Activated T-cell treated with anti-CD3 and anti-CD28 coated beads for 1 hour (primary cell): ENCODE results near the gene EIF2B5.
"Not testable (repeated sequence)": the region's sequence is repeated elsewhere in the genome, so short reads cannot be mapped to it uniquely, and the experiment has no call there.

Source experiments
- DNase-seq: peaks from one replicate; pipeline ENCODE4 v3.0.0-alpha.2; 2020; ENCODE audit warnings: low read depth

The EIF2B5 gene

GRCh38 chr3:184135149-184135910 lies at the start of gene EIF2B5:
Gene EIF2B5, plus strand, starts transcription at chr3:184135358. Its CDS starts 28 bp downstream, at chr3:184135386.
- DNase-seq = peak; percentile 78

- DNase-seq = no peak
Observed at GRCh38 chr3:184085389-184085852, 49.7 kb upstream of the EIF2B5 start.

GRCh38 chr3:184092199-184092598 lies 43.0 kb upstream of the EIF2B5 start:
- no peak for DNase-seq

- DNase-seq = no peak
Observed at GRCh38 chr3:184096811-184097383, 38.3 kb upstream of the EIF2B5 start, which contains the start of gene HTR3E. Gene HTR3E, plus strand, starts transcription at chr3:184097064. Its CDS starts 466 bp downstream, at chr3:184097530.

GRCh38 chr3:184097556-184097955 lies 37.6 kb upstream of the EIF2B5 start:
- DNase-seq = no peak

- DNase-seq = no peak
Observed at GRCh38 chr3:184099806-184100686, 35.1 kb upstream of the EIF2B5 start.

GRCh38 chr3:184110316-184110725 lies 24.8 kb upstream of the EIF2B5 start:
- no peak for DNase-seq

- no peak for DNase-seq
Observed at GRCh38 chr3:184116017-184116416, 19.1 kb upstream of the EIF2B5 start.

- no peak for DNase-seq
Observed at GRCh38 chr3:184117636-184118035, 17.5 kb upstream of the EIF2B5 start.

- DNase-seq = not testable (repeated sequence)
Observed at GRCh38 chr3:184121031-184121430, 14.1 kb upstream of the EIF2B5 start.

- DNase-seq = no peak
Observed at GRCh38 chr3:184126006-184126405, 9.2 kb upstream of the EIF2B5 start.

- DNase-seq = no peak
Observed at GRCh38 chr3:184129012-184129411, 6.1 kb upstream of the EIF2B5 start.

- no peak for DNase-seq
Observed at GRCh38 chr3:184132945-184133344, 2.2 kb upstream of the EIF2B5 start.

- DNase-seq = no peak
Observed at GRCh38 chr3:184133840-184134745, 1.1 kb upstream of the EIF2B5 start.

- no peak for DNase-seq
Observed at GRCh38 chr3:184134746-184135148, 411 bp upstream of the EIF2B5 start.

- DNase-seq = no peak
Observed at GRCh38 chr3:184135911-184136260, 728 bp downstream of the EIF2B5 start.

GRCh38 chr3:184140436-184140835 lies 5.3 kb downstream of the EIF2B5 start:
- DNase-seq = no peak

GRCh38 chr3:184142199-184142598 lies 7.0 kb downstream of the EIF2B5 start:
- no peak for DNase-seq

GRCh38 chr3:184143327-184143726 lies 8.2 kb downstream of the EIF2B5 start:
- DNase-seq = no peak

GRCh38 chr3:184144505-184144904 lies 9.3 kb downstream of the EIF2B5 start:
- no peak for DNase-seq

- DNase-seq = no peak
Observed at GRCh38 chr3:184145111-184145524, 10.0 kb downstream of the EIF2B5 start.
